Measurements from ENCODE around the gene GPR62. TPM values are rescaled to one million over a fixed set of nuclear protein-coding genes. Genes with fewer than 3 reads are reported as not detected.

The GPR62 gene
- total and polyA plus RNA-seq, 9 of the 15 experiments (the other 6 are each of a cell fraction or from before 2014, with no cell fraction given): not detected

GRCh38 chr3:51960386-51960785 lies 5.2 kb downstream of the GPR62 start:
- no peak for DNase-seq (ENCODE audit: extremely low read depth in 1 of 4, low spot score in 3 of 4)
- TF ChIP-seq ARNT (IDR thresholded peaks at IDR 0.05) (no peak), MTA1 (IDR thresholded peaks at IDR 0.05; ENCODE audit: borderline replicate concordance) (no peak), ETS2 (tag; IDR thresholded peaks at IDR 0.05; ENCODE audit: borderline replicate concordance, poor library complexity, severe bottlenecking) (no peak), ZC3H11A (IDR thresholded peaks at IDR 0.05; ENCODE audit: low read depth, low read length) (no peak), PPARD (CRISPR knock-in tag; IDR thresholded peaks at IDR 0.05) (no peak), HMG20B (CRISPR knock-in tag; IDR thresholded peaks at IDR 0.05) (no peak), GATAD2A (IDR thresholded peaks at IDR 0.05) (no peak), ZNF696 (CRISPR knock-in tag; conservative IDR thresholded peaks at IDR 0.05) (no peak), SAFB (IDR thresholded peaks at IDR 0.05; ENCODE audit: borderline replicate concordance, low read depth, low read length) (no peak), WHSC1 (IDR thresholded peaks at IDR 0.05; ENCODE audit: low read length) (no peak), ZZZ3 (IDR thresholded peaks at IDR 0.05) (no peak), EHMT2 (IDR thresholded peaks at IDR 0.05) (no peak)
- TF ChIP-seq, protein P1, sequence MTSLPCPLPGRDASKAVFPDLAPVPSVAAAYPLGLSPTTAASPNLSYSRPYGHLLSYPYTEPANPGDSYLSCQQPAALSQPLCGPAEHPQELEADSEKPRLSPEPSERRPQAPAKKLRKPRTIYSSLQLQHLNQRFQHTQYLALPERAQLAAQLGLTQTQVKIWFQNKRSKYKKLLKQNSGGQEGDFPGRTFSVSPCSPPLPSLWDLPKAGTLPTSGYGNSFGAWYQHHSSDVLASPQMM (CRISPR knock-in tag; IDR thresholded peaks at IDR 0.05): no peak
- TF ChIP-seq, protein P2, sequence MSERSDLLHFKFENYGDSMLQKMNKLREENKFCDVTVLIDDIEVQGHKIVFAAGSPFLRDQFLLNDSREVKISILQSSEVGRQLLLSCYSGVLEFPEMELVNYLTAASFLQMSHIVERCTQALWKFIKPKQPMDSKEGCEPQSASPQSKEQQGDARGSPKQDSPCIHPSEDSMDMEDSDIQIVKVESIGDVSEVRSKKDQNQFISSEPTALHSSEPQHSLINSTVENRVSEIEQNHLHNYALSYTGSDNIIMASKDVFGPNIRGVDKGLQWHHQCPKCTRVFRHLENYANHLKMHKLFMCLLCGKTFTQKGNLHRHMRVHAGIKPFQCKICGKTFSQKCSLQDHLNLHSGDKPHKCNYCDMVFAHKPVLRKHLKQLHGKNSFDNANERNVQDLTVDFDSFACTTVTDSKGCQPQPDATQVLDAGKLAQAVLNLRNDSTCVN (CRISPR knock-in tag; IDR thresholded peaks at IDR 0.05): no peak
- TF ChIP-seq, protein P3, sequence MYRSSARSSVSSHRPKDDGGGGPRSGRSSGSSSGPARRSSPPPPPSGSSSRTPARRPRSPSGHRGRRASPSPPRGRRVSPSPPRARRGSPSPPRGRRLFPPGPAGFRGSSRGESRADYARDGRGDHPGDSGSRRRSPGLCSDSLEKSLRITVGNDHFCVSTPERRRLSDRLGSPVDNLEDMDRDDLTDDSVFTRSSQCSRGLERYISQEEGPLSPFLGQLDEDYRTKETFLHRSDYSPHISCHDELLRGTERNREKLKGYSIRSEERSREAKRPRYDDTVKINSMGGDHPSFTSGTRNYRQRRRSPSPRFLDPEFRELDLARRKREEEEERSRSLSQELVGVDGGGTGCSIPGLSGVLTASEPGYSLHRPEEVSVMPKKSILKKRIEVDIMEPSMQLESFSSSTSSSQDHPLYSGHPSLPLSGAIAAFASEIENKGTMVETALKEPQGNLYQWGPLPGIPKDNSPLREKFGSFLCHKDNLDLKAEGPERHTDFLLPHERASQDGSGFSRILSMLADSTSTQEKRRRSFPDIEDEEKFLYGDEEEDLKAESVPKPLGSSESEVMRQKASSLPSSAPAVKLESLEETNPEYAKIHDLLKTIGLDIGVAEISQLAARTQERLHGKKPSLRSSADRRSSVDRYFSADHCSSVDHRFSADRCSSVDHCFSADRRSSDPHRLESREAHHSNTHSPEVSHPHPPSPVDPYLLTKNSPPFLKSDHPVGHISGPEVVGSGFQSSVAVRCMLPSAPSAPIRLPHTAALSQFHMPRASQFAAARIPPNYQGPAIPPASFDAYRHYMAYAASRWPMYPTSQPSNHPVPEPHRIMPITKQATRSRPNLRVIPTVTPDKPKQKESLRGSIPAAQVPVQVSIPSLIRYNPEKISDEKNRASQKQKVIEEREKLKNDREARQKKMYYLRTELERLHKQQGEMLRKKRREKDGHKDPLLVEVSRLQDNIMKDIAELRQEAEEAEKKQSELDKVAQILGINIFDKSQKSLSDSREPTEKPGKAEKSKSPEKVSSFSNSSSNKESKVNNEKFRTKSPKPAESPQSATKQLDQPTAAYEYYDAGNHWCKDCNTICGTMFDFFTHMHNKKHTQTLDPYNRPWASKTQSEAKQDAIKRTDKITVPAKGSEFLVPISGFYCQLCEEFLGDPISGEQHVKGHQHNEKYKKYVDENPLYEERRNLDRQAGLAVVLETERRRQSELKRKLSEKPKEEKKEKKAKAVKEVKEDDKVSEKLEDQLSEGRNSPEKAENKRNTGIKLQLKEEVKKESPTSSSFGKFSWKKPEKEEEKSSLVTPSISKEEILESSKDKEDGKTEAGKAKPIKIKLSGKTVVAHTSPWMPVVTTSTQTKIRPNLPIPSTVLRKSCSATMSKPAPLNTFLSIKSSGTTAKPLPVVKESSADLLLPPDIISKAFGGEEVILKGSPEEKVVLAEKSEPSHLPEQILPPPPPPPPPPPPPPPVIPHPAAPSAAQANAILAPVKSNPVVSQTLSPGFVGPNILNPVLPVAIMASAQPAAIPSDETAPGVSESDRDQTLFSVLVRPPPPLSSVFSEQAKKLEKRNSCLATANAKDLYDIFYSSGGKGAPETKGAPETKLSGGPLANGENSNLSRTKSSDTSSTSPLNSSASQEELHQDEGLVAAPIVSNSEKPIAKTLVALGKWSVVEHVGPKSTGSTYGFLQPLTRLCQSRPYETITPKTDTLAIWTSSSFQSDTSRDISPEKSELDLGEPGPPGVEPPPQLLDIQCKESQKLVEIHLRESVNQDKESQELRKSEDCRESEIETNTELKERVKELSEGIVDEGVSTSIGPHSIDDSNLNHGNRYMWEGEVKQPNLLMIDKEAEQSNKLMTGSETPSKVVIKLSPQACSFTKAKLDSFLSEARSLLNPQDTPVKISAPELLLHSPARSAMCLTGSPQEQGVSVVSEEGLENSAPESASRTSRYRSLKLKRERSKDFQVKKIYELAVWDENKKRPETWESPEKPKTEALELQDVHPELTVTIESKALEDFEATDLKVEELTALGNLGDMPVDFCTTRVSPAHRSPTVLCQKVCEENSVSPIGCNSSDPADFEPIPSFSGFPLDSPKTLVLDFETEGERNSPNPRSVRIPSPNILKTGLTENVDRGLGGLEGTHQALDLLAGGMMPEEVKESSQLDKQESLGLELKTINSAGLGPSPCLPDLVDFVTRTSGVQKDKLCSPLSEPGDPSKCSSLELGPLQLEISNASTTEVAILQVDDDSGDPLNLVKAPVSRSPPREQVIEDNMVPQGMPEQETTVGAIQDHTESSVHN (IDR thresholded peaks at IDR 0.05; ENCODE audit: borderline replicate concordance in 1 of 2, low read depth in 1 of 2): no peak

More at GRCh38 chr3:51960386-51960785, 5.2 kb downstream of the GPR62 start:
- CTCF ChIA-PET (ENCODE audit: low intra/inter-chr PET ratio): no interaction called here
- 14% methylated on average over 9 of the region's 10 CpGs for WGBS (ENCODE audit: insufficient coverage, low coverage, missing lambda C conversion rate)
- H3K4me2 ChIP-seq (ENCODE audit: insufficient read depth, low read length): no peak overlapping the region
- H3K4me1 ChIP-seq (replicated peaks in 1 of 2; ENCODE audit: control insufficient read depth in 2 of 2, insufficient read depth in 2 of 2, low read length in 2 of 2): peaks cover 0 to 23% of the 10 kb centered on the region in 2 experiments; a peak in 2 of 5 replicates
- FAIRE-seq (no peak), ATAC-seq (no peak)
- H3K9me3 ChIP-seq (replicated peaks; ENCODE audit: control insufficient read depth, insufficient read depth, low read depth, low read length): no peaks in the 10 kb centered on the region
- in situ Hi-C loops (cut with MboI): no loop called here
- H4K20me1 ChIP-seq (replicated peaks; ENCODE audit: control insufficient read depth, insufficient read depth, low read length): 0 out of 2 replicates have a peak, but pooled peaks cover 6% of the 10 kb centered on the region
- no peak overlapping the region for H3K4me3 ChIP-seq
- H3K9me1 ChIP-seq (ENCODE audit: control insufficient read depth, insufficient read depth, low read length): no peaks in the 10 kb centered on the region
- H3K79me2 ChIP-seq (ENCODE audit: control insufficient read depth, insufficient read depth, low read length): no peaks in the 10 kb centered on the region
- POLR2A ChIA-PET: no interaction called here
- H3K27ac ChIP-seq (ENCODE audit: extremely low read depth, low read depth, low read length): no peak overlapping the region
- no peak overlapping the region for H2AFZ ChIP-seq (ENCODE audit: low read depth, low read length)
- BruUV-seq (replicated peaks): no TSS peak
- intact Hi-C loops (cut with micrococcal nuclease): no loop called here
- H3K36me3 ChIP-seq (ENCODE audit: control insufficient read depth, insufficient read depth, low read length): no peaks in the 10 kb centered on the region
- peak overlapping the region in 1 of 2 experiments; percentile 20; a peak in 2 of 4 replicates for H3K9ac ChIP-seq (ENCODE audit: insufficient read depth in 1 of 2, low read depth in 2 of 2, low read length in 2 of 2)
- peaks cover 0 to 17% of the 10 kb centered on the region in 2 experiments; a peak in 2 of 5 replicates for H3K27me3 ChIP-seq (ENCODE audit: control insufficient read depth in 2 of 2, insufficient read depth in 2 of 2, low read length in 2 of 2)

Data from K562 (cell line).